MM.1S (cell line): Measurements from ENCODE around the gene PCLO.

Experiments
- DNase-seq: peaks from one replicate; pipeline ENCODE4 v3.0.0-alpha.2; 2015
- H2AFZ ChIP-seq: fragments of 300-600 bp; sonication (generic); 2 replicates; pipeline ENCODE4 v1.6.0; 2016; ENCODE audit warnings: antibody characterized with exemption, low read length
- H3F3A ChIP-seq: fragments of 300-600 bp; sonication (generic); 2 replicates; pipeline ENCODE4 v1.6.1; 2016; ENCODE audit warnings: mild to moderate bottlenecking, antibody characterized with exemption, low read length, moderate library complexity, mixed read lengths; ENCODE audit not compliant: insufficient read depth
- H3K27ac ChIP-seq: fragments of 300-600 bp; sonication (generic); 2 replicates; pipeline ENCODE4 v1.5.1; 2016; ENCODE audit warnings: mild to moderate bottlenecking, low read length
- H3K27me3 ChIP-seq: fragments of 300-600 bp; sonication (generic); replicated peaks from 2 replicates; pipeline ENCODE4 v1.6.0; 2016; ENCODE audit warnings: low read length; ENCODE audit not compliant: insufficient read depth
- H3K36me3 ChIP-seq: fragments of 300-600 bp; sonication (generic); replicated peaks from 2 replicates; pipeline ENCODE4 v1.6.1; 2016; ENCODE audit warnings: mild to moderate bottlenecking, low read length, mixed read lengths; ENCODE audit not compliant: insufficient read depth
- H3K4me1 ChIP-seq: fragments of 300-600 bp; sonication (generic); 2 replicates; pipeline ENCODE4 v1.6.1; 2016; ENCODE audit warnings: low read length, mixed read lengths
- H3K4me2 ChIP-seq: fragments of 300-600 bp; sonication (generic); 2 replicates; pipeline ENCODE4 v1.6.0; 2016; ENCODE audit warnings: low read depth, low read length
- H3K4me3 ChIP-seq: fragments of 300-600 bp; sonication (generic); 2 replicates; pipeline ENCODE4 v1.5.1; 2016; ENCODE audit warnings: low read length, mixed read lengths
- H3K79me2 ChIP-seq: fragments of 300-600 bp; sonication (generic); 2 replicates; pipeline ENCODE4 v1.6.1; 2016; ENCODE audit warnings: mixed run types, low read length, mixed read lengths
- H3K9ac ChIP-seq: fragments of 300-600 bp; sonication (generic); 2 replicates; pipeline ENCODE4 v1.6.1; 2016; ENCODE audit warnings: low read length, mixed read lengths
- H3K9me2 ChIP-seq: fragments of 300-600 bp; sonication (generic); replicated peaks from 2 replicates; pipeline ENCODE4 v1.6.1; 2016; ENCODE audit warnings: mild to moderate bottlenecking, low read length, mixed read lengths; ENCODE audit not compliant: insufficient read depth
- H3K9me3 ChIP-seq: fragments of 300-600 bp; sonication (generic); replicated peaks from 2 replicates; pipeline ENCODE4 v1.6.1; 2016; ENCODE audit warnings: mild to moderate bottlenecking, low read length, mixed read lengths; ENCODE audit not compliant: insufficient read depth
- H4K20me1 ChIP-seq: fragments of 300-600 bp; sonication (generic); 2 replicates; pipeline ENCODE4 v1.6.1; 2016; ENCODE audit warnings: mild to moderate bottlenecking, low read length, moderate library complexity, mixed read lengths; ENCODE audit not compliant: insufficient read depth
- CTCF ChIP-seq: fragments of 300-600 bp; sonication (generic); IDR thresholded peaks from 2 replicates; pipeline ENCODE4 v1.5.1; 2016; ENCODE audit warnings: antibody characterized with exemption, low read length, mixed read lengths
- EZH2 ChIP-seq: fragments of 300-600 bp; sonication (generic); optimal IDR thresholded peaks from 2 replicates; pipeline ENCODE3; 2017; ENCODE audit warnings: low read depth, mild to moderate bottlenecking, antibody characterized with exemption, low read length, mixed read lengths
- EZH2phosphoT487 ChIP-seq: fragments of 300-600 bp; sonication (generic); IDR thresholded peaks from 2 replicates; pipeline ENCODE4 v1.6.1; 2018; ENCODE audit warnings: antibody characterized with exemption, low read length

The PCLO gene

DNA sequence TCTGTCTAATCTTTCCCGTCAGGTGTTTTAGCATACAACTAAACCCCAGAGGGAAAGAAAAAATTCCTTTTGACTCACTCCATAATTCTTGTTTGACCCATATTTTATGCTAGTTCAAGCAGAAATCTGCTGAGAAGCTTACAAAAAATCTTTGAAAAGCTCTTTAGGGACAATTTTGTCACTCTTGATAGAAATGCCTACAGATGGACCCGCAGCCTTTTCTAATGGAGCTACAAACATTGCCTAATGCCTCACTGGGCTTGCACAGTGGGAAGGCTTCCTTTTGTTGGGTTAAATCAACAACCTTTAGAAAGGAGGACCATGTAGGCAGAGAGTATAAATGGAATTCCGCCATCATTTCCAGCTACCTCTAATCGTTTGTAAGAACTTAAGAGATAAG, 344.5 kb downstream of the PCLO start:
- Histone ChIP-seq H3K4me2 (no peak overlapping the region), H3K36me3 (no peaks in the 10 kb centered on the region), H3K27ac (no peak overlapping the region), H3K79me2 (no peaks in the 10 kb centered on the region), H3F3A (no peaks in the 10 kb centered on the region), H3K4me3 (no peak overlapping the region), H3K9me2 (no peaks in the 10 kb centered on the region), H2AFZ (no peak overlapping the region), H3K27me3 (no peaks in the 10 kb centered on the region), H4K20me1 (no peaks in the 10 kb centered on the region), H3K4me1 (no peaks in the 10 kb centered on the region), H3K9me3 (no peaks in the 10 kb centered on the region), H3K9ac (no peak overlapping the region)
- DNase-seq: no peak
- TF ChIP-seq EZH2phosphoT487 (no peak), EZH2 (no peak), CTCF (no peak)

GRCh38 chr7:82816272-82816671, 346.4 kb downstream of the PCLO start:
- Histone ChIP-seq H3F3A (no peaks in the 10 kb centered on the region), H3K9me3 (no peaks in the 10 kb centered on the region), H3K4me1 (no peaks in the 10 kb centered on the region), H3K27me3 (no peaks in the 10 kb centered on the region), H4K20me1 (no peaks in the 10 kb centered on the region), H3K4me2 (no peak overlapping the region), H3K4me3 (no peak overlapping the region), H3K79me2 (no peaks in the 10 kb centered on the region), H3K9me2 (no peaks in the 10 kb centered on the region), H2AFZ (no peak overlapping the region), H3K27ac (no peak overlapping the region), H3K9ac (no peak overlapping the region), H3K36me3 (no peaks in the 10 kb centered on the region)
- TF ChIP-seq CTCF: no peak
- no peak for TF ChIP-seq EZH2phosphoT487
- no peak for TF ChIP-seq EZH2
- no peak for DNase-seq

GRCh38 chr7:82810558-82811259, 352.0 kb downstream of the PCLO start:
- Histone ChIP-seq H3K9me2 (no peaks in the 10 kb centered on the region), H4K20me1 (no peaks in the 10 kb centered on the region), H3K4me1 (no peaks in the 10 kb centered on the region), H3K4me2 (no peak overlapping the region), H3K27ac (no peak overlapping the region), H3K9ac (no peak overlapping the region), H3K27me3 (no peaks in the 10 kb centered on the region), H3K9me3 (no peaks in the 10 kb centered on the region), H3F3A (no peaks in the 10 kb centered on the region), H3K79me2 (no peaks in the 10 kb centered on the region), H3K36me3 (no peaks in the 10 kb centered on the region), H2AFZ (no peak overlapping the region), H3K4me3 (no peak overlapping the region)
- TF ChIP-seq EZH2phosphoT487 (no peak), CTCF (peak; percentile 73), EZH2 (no peak)
- peak; percentile 65 for DNase-seq
